Astrocyte (in vitro differentiated cells and primary cell): ENCODE measurements around the gene RNF145. TPM values are rescaled to one million over a fixed set of nuclear protein-coding genes. Genes with fewer than 3 reads are reported as not detected.

Experiments used
- DNase-seq: peaks from one replicate; pipeline ENCODE4 v3.0.0-alpha.2; 2010; ENCODE audit warnings: low read depth
- FAIRE-seq: peaks from 2 replicates; lab custom pipeline; 2011; peaks lifted over from hg19 to GRCh38; lab: Jason Lieb, UNC
- H2AFZ ChIP-seq: 2 replicates; pipeline ENCODE4 v1.6.0; 2012; ENCODE audit warnings: low read depth, low read length, inconsistent platforms
- H3K27ac ChIP-seq: 2 replicates; pipeline ENCODE4 v1.5.1; 2011; ENCODE audit warnings: low read depth, low read length, inconsistent platforms
- H3K27me3 ChIP-seq: 2 replicates; pipeline ENCODE4 v1.6.0; 2011; ENCODE audit warnings: low read length, inconsistent platforms; ENCODE audit not compliant: insufficient read depth
- H3K36me3 ChIP-seq: 2 replicates; pipeline ENCODE4 v1.5.1; 2011; ENCODE audit warnings: low read length, inconsistent platforms; ENCODE audit not compliant: insufficient read depth
- H3K4me1 ChIP-seq: 2 replicates; pipeline ENCODE4 v1.5.1; 2011; ENCODE audit warnings: low read length, inconsistent platforms; ENCODE audit not compliant: insufficient read depth
- H3K4me2 ChIP-seq: 2 replicates; pipeline ENCODE4 v1.6.0; 2012; ENCODE audit warnings: low read length, inconsistent platforms
- H3K4me3 ChIP-seq: 2 replicates; pipeline ENCODE4 v1.5.1; 2011; ENCODE audit warnings: low read depth, mild to moderate bottlenecking, low read length, inconsistent platforms; ENCODE audit not compliant: insufficient read depth
- H3K79me2 ChIP-seq: 2 replicates; pipeline ENCODE4 v1.6.0; 2012; ENCODE audit warnings: mild to moderate bottlenecking, low read length, inconsistent platforms; ENCODE audit not compliant: insufficient read depth
- H3K9ac ChIP-seq: 2 replicates; pipeline ENCODE4 v1.6.0; 2012; ENCODE audit warnings: mild to moderate bottlenecking, low read length, inconsistent platforms
- H3K9me3 ChIP-seq: 2 replicates; pipeline ENCODE4 v1.5.1; 2012; ENCODE audit warnings: low read depth, mild to moderate bottlenecking, low read length, inconsistent platforms; ENCODE audit not compliant: insufficient read depth
- H4K20me1 ChIP-seq: 2 replicates; pipeline ENCODE4 v1.6.0; 2012; ENCODE audit warnings: low read length, inconsistent platforms; ENCODE audit not compliant: insufficient read depth
- H3K27ac Mint-ChIP-seq: one replicate; pipeline ENCODE4 v1.8.0; 2021; ENCODE audit warnings: mild to moderate bottlenecking, mixed read lengths; ENCODE audit not compliant: unreplicated experiment
- H3K27me3 Mint-ChIP-seq: one replicate; pipeline ENCODE4 v1.8.0; 2021; ENCODE audit warnings: low read depth, mixed read lengths; ENCODE audit not compliant: unreplicated experiment
- H3K36me3 Mint-ChIP-seq: one replicate; pipeline ENCODE4 v1.8.0; 2021; ENCODE audit warnings: low read depth, mixed read lengths; ENCODE audit not compliant: unreplicated experiment
- H3K4me1 Mint-ChIP-seq: one replicate; pipeline ENCODE4 v1.8.0; 2021; ENCODE audit warnings: low read depth, mixed read lengths; ENCODE audit not compliant: unreplicated experiment
- H3K4me3 Mint-ChIP-seq: one replicate; pipeline ENCODE4 v1.8.0; 2021; ENCODE audit warnings: mild to moderate bottlenecking, moderate library complexity, mixed read lengths; ENCODE audit not compliant: unreplicated experiment
- H3K9me3 Mint-ChIP-seq: one replicate; pipeline ENCODE4 v1.8.0; 2021; ENCODE audit warnings: mild to moderate bottlenecking, mixed read lengths; ENCODE audit not compliant: unreplicated experiment
- CTCF ChIP-seq: IDR thresholded peaks from 2 replicates; pipeline ENCODE4 v1.5.1; 2011; ENCODE audit warnings: low read depth, mild to moderate bottlenecking, inconsistent platforms, low read length, moderate library complexity; ENCODE audit not compliant: insufficient read depth
- EZH2 ChIP-seq: IDR thresholded peaks from 2 replicates; pipeline ENCODE4 v1.6.1; 2012; ENCODE audit warnings: mild to moderate bottlenecking, low read length, inconsistent platforms; ENCODE audit not compliant: insufficient read depth
- total RNA-seq: library from RNA; stranded (reverse); gene quantifications from 2 replicates; pipeline ENCODE4 v1.2.1, GENCODE V29; 2021

RNF145 gene
- total RNA-seq, 1 donor from 2014 or later: 54.0 TPM

DNA sequence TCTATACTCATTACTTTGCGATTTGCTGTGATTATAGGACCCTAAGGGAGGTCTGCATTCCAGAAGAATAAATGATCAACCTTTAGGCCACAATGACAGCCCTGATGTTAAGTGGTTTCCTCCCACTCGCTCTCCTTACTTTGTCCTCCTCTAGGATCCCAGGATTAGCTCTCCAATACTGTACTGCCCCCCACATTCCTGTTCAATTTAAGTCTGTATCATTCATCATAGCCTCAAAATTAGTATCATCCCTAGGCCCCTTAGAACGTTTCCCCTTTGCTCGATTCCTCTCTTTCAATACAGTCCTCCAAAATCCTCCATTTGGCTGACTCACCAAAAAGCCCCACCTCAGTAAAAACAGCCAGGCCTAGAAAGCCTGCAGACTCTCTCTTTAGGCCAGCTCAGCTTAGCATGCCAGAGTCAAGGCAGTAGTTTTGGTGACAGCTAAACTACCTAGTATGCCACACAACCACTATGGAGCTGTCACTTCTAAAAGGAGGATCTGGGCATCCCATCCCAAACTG is 24.4 kb downstream of the RNF145 start:
- Mint-ChIP-seq H3K4me1 (peaks cover 55% of the 10 kb centered on the region), H3K36me3 (peaks cover 20% of the 10 kb centered on the region), H3K9me3 (no peaks in the 10 kb centered on the region), H3K27me3 (no peaks in the 10 kb centered on the region), H3K27ac (peak overlapping the region; percentile 93), H3K4me3 (peak overlapping the region; percentile 10)
- Histone ChIP-seq H3K27ac (peak overlapping the region; percentile 96), H3K9ac (peak overlapping the region; percentile 75), H3K9me3 (no peaks in the 10 kb centered on the region), H3K79me2 (peaks cover 70% of the 10 kb centered on the region), H3K27me3 (no peaks in the 10 kb centered on the region), H3K4me3 (no peak overlapping the region), H3K4me1 (peaks cover 58% of the 10 kb centered on the region), H2AFZ (no peak overlapping the region), H3K36me3 (peaks cover 2% of the 10 kb centered on the region), H4K20me1 (no peaks in the 10 kb centered on the region), H3K4me2 (peak overlapping the region; percentile 67)
- no peak for TF ChIP-seq CTCF
- no peak for TF ChIP-seq EZH2
- peak; percentile 64 for FAIRE-seq
- DNase-seq: peak; percentile 97

GRCh38 chr5:159184236-159184635 is 25.1 kb downstream of the RNF145 start:
- Mint-ChIP-seq H3K27ac (peak overlapping the region; percentile 77), H3K27me3 (no peaks in the 10 kb centered on the region), H3K9me3 (no peaks in the 10 kb centered on the region), H3K4me3 (no peak overlapping the region), H3K4me1 (peaks cover 56% of the 10 kb centered on the region), H3K36me3 (peaks cover 14% of the 10 kb centered on the region)
- TF ChIP-seq EZH2 (no peak), CTCF (no peak)
- H3K79me2 ChIP-seq: peaks cover 64% of the 10 kb centered on the region
- peak overlapping the region; percentile 96 for H3K27ac ChIP-seq
- DNase-seq (peak; percentile 60), FAIRE-seq (no peak)
- H3K9me3 ChIP-seq: no peaks in the 10 kb centered on the region
- H4K20me1 ChIP-seq: no peaks in the 10 kb centered on the region
- peaks cover 2% of the 10 kb centered on the region for H3K36me3 ChIP-seq
- H2AFZ ChIP-seq: no peak overlapping the region
- H3K4me2 ChIP-seq: peak overlapping the region; percentile 67
- no peak overlapping the region for H3K4me3 ChIP-seq
- no peaks in the 10 kb centered on the region for H3K27me3 ChIP-seq
- peaks cover 63% of the 10 kb centered on the region for H3K4me1 ChIP-seq
- peak overlapping the region; percentile 75 for H3K9ac ChIP-seq

- no peak for DNase-seq
- Histone ChIP-seq H3K4me1 (peaks cover 68% of the 10 kb centered on the region), H3K27ac (peak overlapping the region; percentile 96), H4K20me1 (no peaks in the 10 kb centered on the region), H3K4me2 (peak overlapping the region; percentile 31), H3K9me3 (no peaks in the 10 kb centered on the region), H2AFZ (no peak overlapping the region), H3K79me2 (peaks cover 58% of the 10 kb centered on the region), H3K4me3 (no peak overlapping the region), H3K9ac (peak overlapping the region; percentile 32), H3K36me3 (peaks cover 2% of the 10 kb centered on the region), H3K27me3 (no peaks in the 10 kb centered on the region)
- H3K36me3 Mint-ChIP-seq: peaks cover 12% of the 10 kb centered on the region
- no peak overlapping the region for H3K4me3 Mint-ChIP-seq
- TF ChIP-seq CTCF: no peak
- TF ChIP-seq EZH2: no peak
- H3K4me1 Mint-ChIP-seq: peaks cover 58% of the 10 kb centered on the region
- no peaks in the 10 kb centered on the region for H3K9me3 Mint-ChIP-seq
- FAIRE-seq: no peak
- no peak overlapping the region for H3K27ac Mint-ChIP-seq
- no peaks in the 10 kb centered on the region for H3K27me3 Mint-ChIP-seq
These were observed 26.1 kb downstream of the RNF145 start for GRCh38 chr5:159183247-159183646.
